GM19240 (cell line): ENCODE data around the gene MGAT5.
"Not testable (repeated sequence)": the region's sequence is repeated elsewhere in the genome, so short reads cannot be mapped to it uniquely, and the experiment has no call there.

Source experiments
- DNase-seq: peaks from one replicate; pipeline ENCODE4 v3.0.0; 2011; ENCODE audit warnings: low spot score; ENCODE audit not compliant: insufficient read length

The MGAT5 gene

DNA sequence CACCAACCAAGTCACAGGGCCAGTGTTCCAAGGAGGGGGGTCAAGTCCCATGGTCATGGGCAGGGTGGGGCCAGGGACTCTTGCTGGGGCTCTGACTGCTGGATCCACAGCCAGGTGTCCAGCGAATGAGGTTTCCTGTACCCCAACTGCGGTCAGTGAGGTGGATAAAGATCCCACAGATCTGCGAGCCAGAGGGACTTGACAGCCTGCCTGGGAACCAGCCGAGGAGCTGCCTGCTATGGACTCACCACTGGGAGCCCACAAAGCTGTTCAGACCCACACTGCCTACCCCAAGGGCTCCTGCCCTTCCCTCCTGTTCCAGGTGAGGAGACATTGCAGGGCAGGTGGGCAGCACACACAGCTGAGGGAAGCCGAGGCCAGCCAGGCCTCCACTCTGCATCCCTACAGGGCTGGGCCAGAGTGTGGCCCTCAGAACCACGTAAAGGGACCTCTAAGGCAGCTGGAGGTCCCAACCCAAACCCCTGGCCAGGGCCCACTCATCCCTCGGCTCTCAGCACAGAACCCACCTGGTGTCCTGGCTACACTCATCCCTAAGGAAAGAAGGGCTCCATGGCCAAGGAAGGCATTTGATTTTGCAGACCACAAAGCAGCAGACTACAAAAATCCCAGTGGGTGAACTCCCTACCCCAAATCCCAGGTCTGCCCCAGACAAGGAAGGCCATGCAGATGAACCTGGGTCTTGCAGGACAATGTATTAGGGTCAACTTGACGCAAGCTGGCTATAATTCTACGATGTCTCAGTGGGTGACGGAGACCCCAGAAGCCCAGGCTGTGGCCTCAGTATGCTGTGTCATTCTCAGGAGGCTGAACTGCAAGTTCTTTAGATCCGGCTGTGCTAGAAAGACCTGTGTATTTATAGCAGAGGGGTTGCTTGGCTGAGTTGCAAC lies 209.2 kb downstream of the MGAT5 start:
- DNase-seq, result no peak

DNA sequence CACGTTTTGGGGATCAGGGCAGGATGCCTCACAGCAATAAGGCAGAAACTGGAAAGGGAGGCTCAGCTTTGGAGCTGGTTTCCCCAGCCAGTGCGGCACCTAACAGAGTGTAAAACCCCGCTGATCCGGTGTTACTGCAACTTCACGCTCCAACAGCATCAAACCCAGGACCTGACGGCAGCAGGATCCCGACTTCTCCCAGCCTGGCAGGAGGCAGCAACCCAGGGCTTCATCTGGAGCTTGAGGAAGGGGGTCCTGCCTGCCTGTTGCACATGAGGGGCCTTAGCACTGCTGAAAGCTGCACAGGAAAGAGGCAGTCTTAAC lies 209.8 kb downstream of the MGAT5 start:
- no peak for DNase-seq

DNA sequence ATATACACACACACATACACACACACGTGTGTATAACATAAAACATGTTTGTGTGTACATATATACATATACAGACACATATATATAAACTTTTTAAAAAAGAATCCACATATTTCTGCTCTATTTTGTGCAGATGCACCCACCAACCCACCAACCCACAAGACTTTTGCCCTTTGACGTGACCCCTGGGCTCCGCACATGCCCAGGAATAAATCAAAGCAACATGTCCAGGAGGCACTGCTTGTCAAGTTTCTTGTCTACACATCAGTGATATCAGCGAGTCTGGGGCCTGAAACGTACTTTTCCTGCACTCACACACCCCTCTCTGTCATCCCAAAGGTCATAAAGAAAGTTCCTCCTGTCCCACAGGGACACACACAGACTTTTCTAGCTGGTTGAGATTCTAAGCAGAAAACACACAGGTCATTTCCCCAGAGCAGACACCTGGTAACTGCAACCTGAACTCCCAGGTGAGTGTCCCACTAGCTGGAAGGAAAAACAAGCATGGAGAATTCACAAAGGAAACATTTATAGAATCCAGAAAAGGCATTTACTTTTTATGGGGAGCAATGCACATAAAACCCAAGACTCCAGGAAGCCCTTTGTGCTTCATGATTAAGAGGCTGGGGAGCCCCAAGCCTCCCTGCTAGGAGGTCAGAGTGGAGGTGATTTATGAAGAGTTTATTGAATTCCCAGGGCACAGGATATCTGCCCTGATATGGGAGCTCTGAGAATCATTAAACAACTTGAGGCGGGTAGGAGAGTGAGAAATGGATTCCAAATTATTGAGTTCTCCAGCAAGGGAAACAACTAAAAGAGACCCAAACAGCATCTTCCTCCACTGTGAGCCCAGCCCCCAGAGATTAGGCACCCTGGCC lies 211.6 kb downstream of the MGAT5 start:
- no peak for DNase-seq

DNA sequence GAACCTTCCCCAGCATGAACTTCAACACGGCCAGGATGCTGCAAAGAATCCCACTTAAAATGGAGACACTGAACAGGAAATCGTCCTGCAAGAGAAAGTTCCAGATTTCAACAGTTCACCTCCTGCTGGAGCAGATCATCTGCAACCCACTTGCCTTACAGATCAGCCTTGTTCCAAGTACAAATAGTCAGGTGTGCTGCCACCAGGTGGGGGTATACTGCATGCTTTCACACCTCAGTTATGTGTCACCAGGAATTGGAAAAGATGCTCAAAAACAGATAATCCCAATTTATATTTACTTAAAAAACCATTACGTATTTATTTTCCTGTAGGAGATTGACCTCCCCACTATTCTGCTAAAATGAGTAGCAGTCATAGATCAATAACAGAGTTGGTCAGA lies 212.3 kb downstream of the MGAT5 start:
- no peak for DNase-seq

DNA sequence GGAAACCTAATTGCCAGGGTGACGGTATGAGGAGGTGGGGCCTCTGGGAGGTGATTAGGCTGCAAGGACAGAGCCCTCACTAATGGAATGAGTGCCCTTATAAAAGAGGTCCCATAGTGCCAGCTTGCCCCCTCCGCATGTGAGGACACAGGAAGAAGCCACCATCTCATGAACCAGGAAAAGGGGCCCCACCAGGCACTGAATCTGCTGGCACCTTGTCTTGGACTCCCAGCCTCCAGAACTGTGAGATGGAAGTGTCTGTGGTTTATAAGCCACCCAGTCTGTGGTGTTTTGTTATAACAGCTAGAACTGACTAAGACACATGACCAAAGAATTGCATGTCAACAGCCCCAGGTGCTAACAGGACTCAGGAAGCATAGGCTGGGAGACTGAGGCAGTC lies 214.3 kb downstream of the MGAT5 start:
- DNase-seq, result no peak

GRCh38 chr2:134468776-134469175 lies 214.9 kb downstream of the MGAT5 start:
- DNase-seq, result no peak

GRCh38 chr2:134469516-134470115 lies 215.7 kb downstream of the MGAT5 start:
- DNase-seq, result no peak

- no peak for DNase-seq
Measured at GRCh38 chr2:134470561-134471168, 216.8 kb downstream of the MGAT5 start.

GRCh38 chr2:134476982-134477381 lies 223.1 kb downstream of the MGAT5 start:
- DNase-seq, result not testable (repeated sequence)

GRCh38 chr2:134479696-134480330 lies 225.9 kb downstream of the MGAT5 start:
- no peak for DNase-seq

DNA sequence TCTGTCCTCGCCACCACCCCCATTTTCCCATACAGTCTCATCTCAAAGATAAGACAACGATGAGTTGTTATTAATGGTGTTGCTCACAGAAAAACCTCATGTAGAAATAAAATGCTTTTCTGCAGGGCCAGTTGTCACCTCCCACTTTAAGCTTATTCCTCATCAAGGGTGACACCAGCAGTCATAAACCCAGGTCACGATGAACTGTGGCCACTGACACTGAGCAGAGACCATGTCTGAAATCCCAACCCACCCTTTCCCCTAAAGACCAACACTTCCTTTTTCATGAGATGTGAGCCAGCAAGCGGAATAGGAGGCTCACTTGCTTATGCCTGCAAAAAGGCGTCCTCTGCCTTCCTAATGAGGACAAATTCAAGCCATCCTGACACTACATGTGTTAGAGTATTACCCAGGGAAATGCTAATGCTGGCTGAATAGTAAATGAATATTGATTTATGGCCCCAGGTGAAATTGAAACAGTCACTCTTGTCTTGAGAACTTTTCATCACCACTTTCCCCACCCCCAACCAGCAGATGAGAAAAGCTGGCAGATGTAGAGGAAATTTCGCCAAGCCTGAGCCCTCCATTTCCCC lies 228.4 kb downstream of the MGAT5 start:
- DNase-seq, result no peak

DNA sequence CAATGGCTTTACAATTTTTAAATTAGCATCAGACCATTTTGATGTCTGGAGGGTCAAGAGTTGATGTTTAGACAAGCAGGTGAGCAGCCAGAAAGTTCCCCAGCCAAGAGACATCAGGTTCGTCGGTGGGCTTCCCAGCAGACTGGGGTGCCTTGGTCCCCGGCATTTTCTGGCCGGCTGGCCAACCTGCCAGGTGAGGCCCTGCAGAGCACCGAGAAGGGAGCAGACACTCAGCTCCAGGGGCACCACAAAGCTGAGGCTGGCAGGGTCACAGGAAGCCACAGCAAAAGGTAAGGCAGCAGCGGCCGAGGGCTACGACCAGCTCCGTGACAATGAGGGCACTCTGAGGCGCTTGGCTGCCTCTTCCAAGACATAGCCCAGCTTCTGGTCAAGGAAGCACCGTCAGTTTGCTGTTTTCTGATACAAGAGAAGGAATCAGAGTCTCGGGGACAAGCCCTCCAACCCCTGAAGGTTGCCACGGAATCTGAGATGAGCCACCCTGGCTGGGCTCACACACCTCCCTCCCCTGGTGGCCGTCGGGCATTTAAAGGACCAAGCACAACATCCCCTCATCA lies 229.0 kb downstream of the MGAT5 start:
- no peak for DNase-seq

DNA sequence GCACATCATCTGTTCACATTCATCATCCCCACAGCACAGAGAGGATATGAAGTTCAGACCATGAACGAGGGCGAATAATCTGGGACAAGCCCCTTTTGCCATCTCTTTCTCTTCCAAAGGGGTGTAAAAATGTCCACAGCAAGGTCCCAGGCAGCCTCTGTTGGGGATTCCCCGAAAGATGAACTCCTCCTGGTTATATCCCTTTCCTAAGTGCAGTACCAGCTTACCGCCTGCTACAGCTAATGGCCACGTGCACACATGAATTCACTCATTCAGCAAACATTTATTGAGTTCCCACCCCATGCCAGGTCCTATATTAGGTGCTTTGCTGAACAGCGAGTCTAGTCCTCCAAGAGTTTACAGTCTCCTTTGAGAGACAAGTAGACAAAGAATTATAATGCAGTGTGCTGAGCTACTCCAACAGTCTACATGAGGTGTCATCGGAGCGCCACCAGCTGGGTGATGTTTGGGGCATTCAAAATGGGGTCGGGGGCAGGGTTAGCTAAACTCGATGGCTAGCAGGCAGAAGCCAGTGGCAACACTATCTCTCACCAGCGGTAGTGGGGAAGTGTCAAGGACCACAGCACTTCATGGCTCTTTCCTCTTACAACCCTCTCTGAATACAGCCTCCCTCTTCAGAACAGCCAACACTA lies 236.0 kb downstream of the MGAT5 start:
- DNase-seq, result no peak

DNA sequence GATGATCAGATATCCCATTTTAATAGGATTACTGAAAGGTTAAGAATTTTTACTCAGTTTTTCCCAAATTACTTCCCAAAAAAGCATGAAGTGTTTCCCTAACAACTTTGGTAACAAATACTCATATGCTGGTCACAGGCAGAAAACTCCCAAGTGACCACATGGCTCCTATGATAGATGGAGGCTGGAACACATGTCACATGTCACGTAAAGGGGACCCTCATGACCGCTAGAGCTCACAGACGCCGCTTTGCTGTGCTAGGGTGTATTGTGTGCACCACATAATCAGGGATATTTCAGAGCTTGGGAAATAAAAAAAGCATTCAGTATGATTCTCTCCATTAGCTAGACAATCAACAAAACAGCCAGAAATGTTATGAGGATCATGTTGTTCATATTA lies 236.7 kb downstream of the MGAT5 start:
- DNase-seq, result no peak

GRCh38 chr2:134491022-134491421 lies 237.2 kb downstream of the MGAT5 start:
- DNase-seq, result no peak

DNA sequence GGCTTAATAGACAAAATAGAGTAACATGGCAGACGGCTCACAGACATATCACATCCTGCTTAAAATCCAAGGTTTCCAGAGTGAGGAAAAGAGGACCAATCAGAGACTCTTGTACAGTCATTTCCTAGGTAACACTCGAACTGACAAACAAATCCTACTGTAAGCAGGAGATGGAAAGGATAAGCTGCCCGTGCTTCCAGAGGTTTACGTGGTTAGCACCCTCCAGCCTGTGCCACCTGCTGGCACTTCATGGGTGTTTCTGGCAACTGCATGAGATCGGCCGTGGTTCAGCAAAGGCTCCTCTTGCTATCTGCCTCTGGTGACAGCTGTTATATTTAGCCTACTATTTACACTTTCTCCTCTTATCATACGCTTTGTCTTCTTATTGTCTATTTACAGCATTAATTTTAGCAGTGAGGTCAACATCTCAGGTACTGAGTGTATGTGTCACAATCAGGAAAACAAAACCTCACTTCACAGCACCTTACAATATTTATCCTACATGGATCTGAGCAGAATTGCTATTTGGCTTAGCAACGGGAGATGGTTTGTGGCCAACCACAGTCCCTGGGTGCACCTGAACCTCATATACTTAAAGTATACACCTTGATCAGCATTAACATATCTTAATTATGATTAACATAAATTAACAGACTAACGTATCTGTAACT lies 238.0 kb downstream of the MGAT5 start:
- DNase-seq, result no peak

DNA sequence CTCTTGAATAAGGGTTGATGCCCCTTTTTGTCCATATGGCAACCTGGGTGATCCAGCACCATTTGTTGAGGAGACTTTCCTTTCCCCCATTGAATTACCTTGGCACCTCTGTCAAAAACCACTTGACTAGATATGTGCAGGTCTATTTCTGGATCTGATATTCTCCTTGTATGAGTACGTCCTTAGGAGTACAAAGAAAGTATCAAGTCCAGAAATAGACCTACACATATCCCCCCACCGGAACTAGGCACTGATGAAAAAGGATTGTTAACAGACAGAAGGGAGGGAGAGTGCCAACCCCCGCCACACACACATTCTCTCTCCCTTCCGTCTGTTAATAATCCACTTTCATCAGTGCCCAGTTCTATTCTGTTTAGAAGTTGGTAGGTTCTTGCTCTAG lies 239.9 kb downstream of the MGAT5 start:
- no peak for DNase-seq

GRCh38 chr2:134498654-134499053 lies 244.8 kb downstream of the MGAT5 start:
- no peak for DNase-seq

DNA sequence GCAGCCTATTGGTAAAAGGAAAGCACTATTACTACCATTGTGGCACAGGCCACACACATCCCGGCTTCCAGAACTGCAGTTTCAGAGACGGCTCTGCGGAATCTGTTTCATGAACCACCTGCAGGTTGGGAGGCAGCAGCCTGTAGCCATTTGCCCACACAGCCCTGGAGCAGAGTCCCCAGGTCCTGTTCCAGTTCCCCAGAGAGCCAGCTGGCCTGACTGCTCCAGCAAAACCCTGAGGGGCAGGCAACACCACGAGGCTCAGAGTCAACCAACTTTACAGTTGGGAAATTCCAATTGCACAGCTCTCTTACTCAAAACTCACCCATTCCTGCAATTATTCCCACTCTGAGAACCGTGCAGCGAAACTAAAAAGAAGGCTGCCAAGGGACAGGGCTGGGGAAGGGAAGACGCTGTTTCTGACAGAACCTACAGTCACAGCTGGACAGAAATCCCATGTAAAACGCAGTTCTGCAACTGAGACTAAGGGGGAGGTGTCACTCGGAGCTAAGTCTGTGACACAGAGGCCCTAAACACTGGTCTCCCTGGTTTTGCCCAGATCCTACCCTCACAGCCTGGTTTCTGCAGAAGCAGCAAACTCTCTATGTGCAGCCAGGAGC lies 245.5 kb downstream of the MGAT5 start:
- DNase-seq, result no peak
